PC-9 (cell line): ENCODE data around the gene DUS1L.

Experiments
- CTCF ChIP-seq: fragments of 200-600 bp; sonication (generic); conservative IDR thresholded peaks from 2 replicates; pipeline ENCODE4 v1.6.1; 2017; ENCODE audit warnings: mixed run types, antibody characterized with exemption, mild to moderate bottlenecking, moderate library complexity
- EZH2 ChIP-seq: fragments of 200-600 bp; sonication (generic); IDR thresholded peaks from 2 replicates; pipeline ENCODE4 v1.8.0; 2017; ENCODE audit warnings: antibody characterized with exemption, low read depth

GRCh38 chr17:82023447-82024241 is 42.0 kb downstream of the DUS1L start:
- no peak for TF ChIP-seq CTCF
- no peak for TF ChIP-seq EZH2
